GM19025 (cell line): Measurements from ENCODE around the gene NPLOC4.
"Not testable (repeated sequence)": the region's sequence is repeated elsewhere in the genome, so short reads cannot be mapped to it uniquely, and the experiment has no call there.

ENCODE experiments used
- ATAC-seq: cut with Tn5 transposase; IDR thresholded peaks from one replicate; pipeline ENCODE4 v1.9.1; 2021; ENCODE audit warnings: mild to moderate bottlenecking, low read depth, moderate library complexity; ENCODE audit not compliant: unreplicated experiment

NPLOC4 gene

GRCh38 chr17:81590121-81590520, 46.8 kb downstream of the NPLOC4 start:
- ATAC-seq: no peak

GRCh38 chr17:81589612-81590011, 47.3 kb downstream of the NPLOC4 start:
- no peak for ATAC-seq

- ATAC-seq: no peak
These were observed 50.8 kb downstream of the NPLOC4 start for GRCh38 chr17:81586096-81586495.

GRCh38 chr17:81584771-81585170, 52.1 kb downstream of the NPLOC4 start:
- ATAC-seq: not testable (repeated sequence)

- no peak for ATAC-seq
These were observed 53.1 kb downstream of the NPLOC4 start for GRCh38 chr17:81583589-81584342.

GRCh38 chr17:81582749-81583148, 54.2 kb downstream of the NPLOC4 start:
- no peak for ATAC-seq

GRCh38 chr17:81582341-81582740, 54.6 kb downstream of the NPLOC4 start:
- ATAC-seq: no peak

GRCh38 chr17:81581758-81582157, 55.2 kb downstream of the NPLOC4 start:
- ATAC-seq: no peak

- ATAC-seq: no peak
These were observed 56.4 kb downstream of the NPLOC4 start for GRCh38 chr17:81580481-81580880.

GRCh38 chr17:81579821-81580321, 57.0 kb downstream of the NPLOC4 start:
- ATAC-seq: no peak

GRCh38 chr17:81579298-81579697, 57.6 kb downstream of the NPLOC4 start:
- no peak for ATAC-seq

GRCh38 chr17:81578561-81579225, 58.2 kb downstream of the NPLOC4 start:
- ATAC-seq: no peak

GRCh38 chr17:81578038-81578441, 58.9 kb downstream of the NPLOC4 start:
- no peak for ATAC-seq

GRCh38 chr17:81577278-81578000, 59.5 kb downstream of the NPLOC4 start:
- no peak for ATAC-seq

GRCh38 chr17:81576621-81577277, 60.2 kb downstream of the NPLOC4 start:
- no peak for ATAC-seq

GRCh38 chr17:81575836-81576235, 61.1 kb downstream of the NPLOC4 start:
- no peak for ATAC-seq

GRCh38 chr17:81574643-81574956, 62.3 kb downstream of the NPLOC4 start:
- ATAC-seq: no peak

GRCh38 chr17:81573794-81574642, 62.9 kb downstream of the NPLOC4 start:
- ATAC-seq: no peak

- ATAC-seq: no peak
These were observed 64.2 kb downstream of the NPLOC4 start for GRCh38 chr17:81572563-81573168.

GRCh38 chr17:81570964-81571363, 65.9 kb downstream of the NPLOC4 start:
- no peak for ATAC-seq
